MCF 10A (cell line): ENCODE data around the gene ARHGAP18. TPM values are rescaled to one million over a fixed set of nuclear protein-coding genes. Genes with fewer than 3 reads are reported as not detected.

ENCODE experiments used
- BruUV-seq: library from RNA; stranded (reverse); fragments of 400-500 nt; replicated peaks from 2 replicates; lab custom pipeline; 2021; lab: Mats Ljungman, UMichigan
- CTCF ChIA-PET: fragments of 300-600 bp; sonication (Branson Sonifier 250); formaldehyde crosslinking; extraction: SDS; loops from one replicate; lab custom pipeline; 2021; ENCODE audit warnings: antibody characterized with exemption, inconsistent platforms; lab: Yijun Ruan, JAX
- POLR2A ChIA-PET: fragments of 300-600, 350-650 bp; sonication (Branson Sonifier 250); formaldehyde crosslinking; extraction: SDS; loops from one replicate; lab custom pipeline; 2020; ENCODE audit warnings: antibody characterized with exemption, inconsistent platforms; lab: Yijun Ruan, JAX
- DNase-seq: peaks from one replicate; pipeline ENCODE4 v3.0.0-alpha.2; 2018; ENCODE audit not compliant: unreplicated experiment
- H3K27ac Mint-ChIP-seq: one replicate; pipeline ENCODE4 v1.8.0; 2022; ENCODE audit warnings: mild to moderate bottlenecking, low read depth, mixed read lengths; ENCODE audit not compliant: unreplicated experiment
- H3K27me3 Mint-ChIP-seq: one replicate; pipeline ENCODE4 v1.8.0; 2022; ENCODE audit warnings: mixed read lengths; ENCODE audit not compliant: insufficient read depth, unreplicated experiment
- H3K36me3 Mint-ChIP-seq: one replicate; pipeline ENCODE4 v1.8.0; 2022; ENCODE audit warnings: mild to moderate bottlenecking, moderate library complexity, mixed read lengths; ENCODE audit not compliant: insufficient read depth, unreplicated experiment
- H3K4me1 Mint-ChIP-seq: one replicate; pipeline ENCODE4 v1.8.0; 2022; ENCODE audit warnings: mixed read lengths; ENCODE audit not compliant: insufficient read depth, unreplicated experiment
- H3K4me3 Mint-ChIP-seq: one replicate; pipeline ENCODE4 v1.8.0; 2022; ENCODE audit warnings: mild to moderate bottlenecking, moderate library complexity, mixed read lengths; ENCODE audit not compliant: unreplicated experiment
- H3K9me3 Mint-ChIP-seq: one replicate; pipeline ENCODE4 v1.8.0; 2022; ENCODE audit warnings: mixed read lengths; ENCODE audit not compliant: unreplicated experiment
- intact Hi-C: fragments of 100-400 bp; cut with micrococcal nuclease; formaldehyde crosslinking; loops from 2 replicates; pipeline ENCODE4 v1.14.1; 2022
- total RNA-seq: library from RNA; stranded (reverse); gene quantifications from 2 replicates; pipeline ENCODE4 v1.2.3, GENCODE V29; 2022
- TF ChIP-seq, protein P1 (sequence below): fragments of 200-600 bp; IDR thresholded peaks from one replicate; pipeline ENCODE4 v1.8.0; 2022; ENCODE audit warnings: antibody characterized with exemption, mild to moderate bottlenecking; ENCODE audit not compliant: unreplicated experiment

ARHGAP18 gene
- total RNA-seq, 1 experiment from 2014 or later = 22.9 TPM

DNA sequence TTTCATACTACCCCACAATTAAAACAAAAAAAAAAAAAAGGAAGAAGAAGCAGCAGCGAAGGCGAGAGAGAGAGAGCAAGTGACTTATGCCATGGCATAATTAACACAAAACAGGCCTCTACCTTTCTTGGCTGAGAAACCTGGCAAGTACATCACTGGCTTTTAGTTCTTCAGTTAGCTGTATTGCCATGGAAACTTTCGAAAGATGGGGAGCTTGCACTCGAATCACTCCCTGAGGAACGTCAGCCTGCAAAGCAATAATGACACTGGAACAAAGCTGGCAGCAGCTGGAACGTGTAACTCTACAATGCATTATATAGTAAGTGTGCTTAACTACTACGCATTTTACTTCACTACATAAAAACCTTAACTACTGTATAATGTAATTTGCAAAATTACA lies 126.1 kb downstream of the ARHGAP18 start:
- intact Hi-C loops = no loop called here
- Mint-ChIP-seq H3K36me3 (peaks cover 18% of the 10 kb centered on the region), H3K4me3 (no peak overlapping the region), H3K27me3 (no peaks in the 10 kb centered on the region), H3K9me3 (no peaks in the 10 kb centered on the region), H3K4me1 (no peaks in the 10 kb centered on the region), H3K27ac (no peak overlapping the region)
- no TSS peak for BruUV-seq
- ChIA-PET POLR2A (no interaction called here), CTCF (interaction anchor here (0.6 to 1.1 kb wide), 5 partner anchors 11 to 1692 kb away, joined by 3 to 5 read pairs (median 4); no protein-coding TSS in a partner anchor)
- no peak for DNase-seq
- TF ChIP-seq, protein P1, sequence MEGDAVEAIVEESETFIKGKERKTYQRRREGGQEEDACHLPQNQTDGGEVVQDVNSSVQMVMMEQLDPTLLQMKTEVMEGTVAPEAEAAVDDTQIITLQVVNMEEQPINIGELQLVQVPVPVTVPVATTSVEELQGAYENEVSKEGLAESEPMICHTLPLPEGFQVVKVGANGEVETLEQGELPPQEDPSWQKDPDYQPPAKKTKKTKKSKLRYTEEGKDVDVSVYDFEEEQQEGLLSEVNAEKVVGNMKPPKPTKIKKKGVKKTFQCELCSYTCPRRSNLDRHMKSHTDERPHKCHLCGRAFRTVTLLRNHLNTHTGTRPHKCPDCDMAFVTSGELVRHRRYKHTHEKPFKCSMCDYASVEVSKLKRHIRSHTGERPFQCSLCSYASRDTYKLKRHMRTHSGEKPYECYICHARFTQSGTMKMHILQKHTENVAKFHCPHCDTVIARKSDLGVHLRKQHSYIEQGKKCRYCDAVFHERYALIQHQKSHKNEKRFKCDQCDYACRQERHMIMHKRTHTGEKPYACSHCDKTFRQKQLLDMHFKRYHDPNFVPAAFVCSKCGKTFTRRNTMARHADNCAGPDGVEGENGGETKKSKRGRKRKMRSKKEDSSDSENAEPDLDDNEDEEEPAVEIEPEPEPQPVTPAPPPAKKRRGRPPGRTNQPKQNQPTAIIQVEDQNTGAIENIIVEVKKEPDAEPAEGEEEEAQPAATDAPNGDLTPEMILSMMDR = no peak

DNA sequence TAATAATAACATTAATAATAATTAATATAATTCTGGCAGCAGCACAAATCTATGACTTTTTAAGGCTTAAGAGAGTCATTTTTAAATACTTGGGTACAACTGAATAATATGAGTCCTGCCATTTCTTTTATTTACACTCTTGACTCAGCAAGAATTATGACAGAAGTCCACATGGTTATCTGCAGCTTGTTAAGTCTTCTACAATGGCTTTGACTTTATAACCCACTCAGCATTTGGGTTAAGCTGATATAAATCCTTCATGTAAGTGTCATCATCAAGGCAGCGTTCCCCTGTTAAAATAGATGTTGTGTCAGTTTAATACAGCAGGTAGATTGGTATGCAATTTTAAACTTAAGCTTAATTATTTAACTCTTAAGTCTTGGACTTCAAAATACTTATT lies 131.7 kb downstream of the ARHGAP18 start:
- TF ChIP-seq, protein P1 = no peak
- Mint-ChIP-seq H3K36me3 (peaks cover 23% of the 10 kb centered on the region), H3K4me1 (no peaks in the 10 kb centered on the region), H3K27ac (no peak overlapping the region), H3K4me3 (no peak overlapping the region), H3K27me3 (no peaks in the 10 kb centered on the region), H3K9me3 (no peaks in the 10 kb centered on the region)
- BruUV-seq = no TSS peak
- CTCF ChIA-PET = interaction anchor here (0.5 to 4.4 kb wide), 5 partner anchors 11 to 359 kb away, joined by 3 to 51 read pairs (median 4); no protein-coding TSS in a partner anchor
- intact Hi-C loops = loop anchor here (10.0 kb wide), 1 partner anchor 324 kb away; no protein-coding TSS in a partner anchor
- POLR2A ChIA-PET = interaction anchor here (0.7 to 1.9 kb wide), 4 partner anchors 8 to 153 kb away, joined by 3 to 6 read pairs (median 3); no protein-coding TSS in a partner anchor
- DNase-seq = no peak

DNA sequence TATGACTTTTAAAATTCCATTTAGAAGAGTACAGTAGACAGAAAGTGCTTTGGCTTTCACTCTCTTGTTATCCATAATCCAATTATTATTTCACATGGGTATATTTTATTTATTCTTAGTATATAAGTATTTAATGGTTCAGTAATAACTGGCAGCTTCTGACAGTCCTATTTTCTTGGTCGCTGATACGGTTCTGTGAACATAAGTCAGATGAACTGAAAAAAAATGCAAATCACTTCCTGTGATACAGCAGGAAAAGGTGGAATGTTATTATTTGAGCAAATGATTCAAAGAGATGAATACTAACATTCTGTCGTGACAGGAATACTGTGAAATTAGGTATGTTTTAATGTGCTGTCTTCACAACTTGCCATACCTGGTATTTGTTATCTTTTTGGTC lies 132.3 kb downstream of the ARHGAP18 start:
- Mint-ChIP-seq H3K9me3 (no peaks in the 10 kb centered on the region), H3K27me3 (no peaks in the 10 kb centered on the region), H3K4me3 (no peak overlapping the region), H3K36me3 (peaks cover 27% of the 10 kb centered on the region), H3K4me1 (no peaks in the 10 kb centered on the region), H3K27ac (no peak overlapping the region)
- intact Hi-C loops = loop anchor here (10.0 kb wide), 1 partner anchor 323 kb away; no protein-coding TSS in a partner anchor
- ChIA-PET CTCF (interaction anchor here (0.7 to 4.4 kb wide), 5 partner anchors 41 to 198 kb away, joined by 3 to 51 read pairs (median 4); no protein-coding TSS in a partner anchor), POLR2A (interaction anchor here (1.9 kb wide), 1 partner anchor 76 kb away, joined by 6 read pairs; no protein-coding TSS in a partner anchor)
- no peak for DNase-seq
- TF ChIP-seq, protein P1 = no peak
- BruUV-seq = no TSS peak

DNA sequence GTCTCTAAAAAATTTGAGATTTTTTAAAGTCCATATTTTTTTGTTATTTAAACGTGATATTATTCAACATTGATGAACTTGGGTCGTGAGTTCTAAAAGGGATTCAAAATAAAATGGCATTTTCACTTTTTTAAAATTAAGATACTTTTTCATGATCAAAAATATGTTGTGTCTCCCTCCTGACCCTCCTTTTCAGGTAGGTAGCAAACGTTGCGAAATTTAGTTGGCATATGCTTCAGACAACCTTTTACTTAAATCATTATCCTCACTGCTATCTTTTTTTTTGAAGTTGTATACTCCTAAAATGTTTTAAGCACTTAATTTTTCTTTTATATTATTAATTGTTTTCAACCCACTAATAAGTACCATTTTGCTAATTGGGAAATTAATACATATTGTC lies 133.5 kb downstream of the ARHGAP18 start:
- peaks cover 27% of the 10 kb centered on the region for H3K36me3 Mint-ChIP-seq
- CTCF ChIA-PET = interaction anchor here (1.8 to 4.4 kb wide), 2 partner anchors 75 to 79 kb away, joined by 10 to 51 read pairs; no protein-coding TSS in a partner anchor
- POLR2A ChIA-PET = no interaction called here
- no peak overlapping the region for H3K4me3 Mint-ChIP-seq
- no peak for DNase-seq
- no peaks in the 10 kb centered on the region for H3K27me3 Mint-ChIP-seq
- no TSS peak for BruUV-seq
- intact Hi-C loops = loop anchor here (10.0 kb wide), 1 partner anchor 322 kb away; no protein-coding TSS in a partner anchor
- no peaks in the 10 kb centered on the region for H3K4me1 Mint-ChIP-seq
- TF ChIP-seq, protein P1 = no peak
- H3K9me3 Mint-ChIP-seq = peaks cover 7% of the 10 kb centered on the region
- no peak overlapping the region for H3K27ac Mint-ChIP-seq
